ENCODE results near the gene HCN4.
"Not testable (repeated sequence)": the region's sequence is repeated elsewhere in the genome, so short reads cannot be mapped to it uniquely, and the experiment has no call there.

Gene HCN4

DNA sequence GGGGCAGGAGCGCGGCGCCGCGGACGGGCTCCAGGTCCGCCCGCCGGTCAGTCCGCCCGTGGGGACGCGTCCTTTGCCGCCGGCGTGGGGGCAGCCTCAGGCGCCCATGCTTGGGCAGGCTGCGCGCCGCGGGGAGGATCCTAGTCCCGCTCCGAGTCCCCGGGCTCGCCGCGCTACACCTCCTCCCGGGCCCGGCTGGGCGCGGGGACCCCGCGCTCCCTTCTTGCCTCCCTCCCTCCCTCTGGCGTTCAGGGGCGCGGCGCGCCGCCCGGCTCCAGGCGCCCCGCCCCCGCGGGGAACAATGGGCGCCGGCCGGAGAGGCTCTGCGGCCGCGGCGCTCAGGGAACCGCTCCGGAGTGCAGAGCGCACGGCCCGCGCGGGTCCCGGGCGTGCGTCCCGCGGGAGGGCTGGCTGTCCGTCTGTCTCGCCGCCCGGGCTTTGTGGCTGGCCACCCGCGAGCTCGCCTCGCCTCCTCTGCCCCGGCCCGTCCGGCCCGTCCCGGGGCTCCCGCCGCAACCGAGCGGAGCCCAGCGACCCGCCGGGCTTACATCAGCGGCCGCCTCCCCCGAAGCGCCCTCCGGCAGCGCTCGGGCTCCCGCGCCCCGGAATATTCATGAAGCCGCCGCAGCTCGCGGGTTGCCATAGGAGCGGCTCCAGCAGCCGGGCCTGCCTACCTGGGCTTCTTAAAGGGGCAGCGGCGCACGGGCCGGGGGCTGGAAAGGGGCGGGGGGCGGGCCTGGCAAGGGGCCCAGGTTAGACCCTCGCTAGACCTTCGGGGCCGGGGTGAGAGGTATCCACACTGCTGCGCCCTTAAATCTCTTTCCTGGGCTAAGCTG lies at the start of gene HCN4:
TSS of gene HCN4 (minus strand) at position 658 of the 836 bp plus-strand sequence. CDS start 688 bp downstream, outside the sequence.
- no peak for DNase-seq

DNA sequence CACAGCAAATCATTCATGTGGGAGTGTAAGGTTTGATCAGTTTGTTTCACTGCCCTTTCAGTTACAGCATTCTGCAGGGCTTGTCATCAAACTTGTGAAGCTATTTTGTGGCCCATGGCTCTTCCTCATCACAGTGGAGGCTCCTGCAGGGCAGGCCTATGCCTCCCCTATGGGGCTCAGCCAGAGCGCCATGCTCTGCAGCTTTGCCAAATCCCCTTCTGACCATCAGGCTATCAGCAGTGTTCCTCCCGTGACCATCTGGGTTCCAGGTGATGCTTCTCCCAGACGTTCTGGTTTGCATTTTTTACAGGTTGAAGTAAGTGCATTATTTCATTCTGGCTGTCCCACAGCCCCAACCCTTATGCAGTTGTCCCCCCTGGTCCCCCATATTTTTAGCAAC lies 46.1 kb upstream of the HCN4 start:
- DNase-seq: no peak

GRCh38 chr15:73403171-73403570 lies 34.4 kb upstream of the HCN4 start:
- DNase-seq: no peak

DNA sequence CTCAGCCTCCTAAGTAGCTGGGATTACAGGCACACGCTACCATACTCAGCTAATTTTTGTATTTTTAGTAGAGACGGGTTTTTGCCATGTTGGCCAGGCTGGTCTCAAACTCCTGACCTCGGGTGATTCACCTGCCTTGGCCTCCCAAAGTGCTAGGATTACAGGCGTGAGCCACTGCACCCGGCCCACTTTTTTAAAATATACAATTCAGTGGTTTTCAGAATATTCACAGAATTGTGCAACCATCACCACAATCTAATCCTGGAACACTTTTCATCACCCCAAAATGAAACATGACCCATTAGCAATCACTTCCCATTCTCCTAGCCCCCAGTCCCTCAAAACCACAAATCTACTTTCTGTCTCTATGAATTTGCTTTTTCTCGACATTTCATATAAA lies 31.5 kb upstream of the HCN4 start:
- DNase-seq: not testable (repeated sequence)

DNA sequence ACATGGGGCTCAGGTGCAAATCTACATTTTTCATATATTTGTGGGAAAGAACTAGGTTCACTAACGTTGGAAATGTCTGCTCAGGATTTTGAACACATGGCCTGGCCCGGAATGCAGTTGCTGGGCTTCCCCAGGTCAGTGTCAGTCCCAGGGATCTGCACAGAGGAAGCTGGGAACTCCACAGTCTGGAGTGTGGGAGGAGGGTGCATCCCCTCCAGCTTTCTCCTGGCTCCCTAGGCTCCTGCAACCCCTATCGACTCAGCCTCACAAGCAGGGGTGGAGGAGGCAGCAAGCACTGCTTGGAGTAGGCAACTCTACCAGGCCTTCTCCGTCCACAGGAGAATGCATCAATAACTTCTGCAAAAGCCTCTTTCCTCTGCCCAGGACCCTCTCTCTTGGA lies 30.1 kb upstream of the HCN4 start:
- DNase-seq: no peak

DNA sequence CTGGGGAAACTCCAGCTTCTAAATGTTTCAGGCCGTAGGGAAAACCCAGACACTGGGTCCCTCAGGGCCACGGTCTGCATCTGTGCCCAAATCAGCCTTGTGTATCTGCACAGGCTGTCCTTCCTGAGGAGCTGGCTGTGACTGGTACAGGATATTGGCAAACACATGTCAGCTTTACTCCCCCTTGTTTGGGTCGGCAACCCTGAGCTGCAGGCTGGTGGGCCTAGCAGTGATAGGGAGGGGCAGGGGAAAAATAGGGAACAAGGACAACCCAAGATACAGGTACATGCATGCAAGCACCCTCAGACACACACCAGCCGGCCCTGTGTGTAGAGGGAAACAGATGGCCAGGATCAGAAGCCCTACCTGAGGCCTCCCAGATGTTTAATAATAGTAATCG lies 28.7 kb upstream of the HCN4 start:
- no peak for DNase-seq

GRCh38 chr15:73395671-73396070 lies 26.9 kb upstream of the HCN4 start:
- DNase-seq: no peak

- DNase-seq: no peak
These were observed 26.0 kb upstream of the HCN4 start for GRCh38 chr15:73394782-73395181.

- DNase-seq: no peak
These were observed 24.6 kb upstream of the HCN4 start for GRCh38 chr15:73393336-73393735.

DNA sequence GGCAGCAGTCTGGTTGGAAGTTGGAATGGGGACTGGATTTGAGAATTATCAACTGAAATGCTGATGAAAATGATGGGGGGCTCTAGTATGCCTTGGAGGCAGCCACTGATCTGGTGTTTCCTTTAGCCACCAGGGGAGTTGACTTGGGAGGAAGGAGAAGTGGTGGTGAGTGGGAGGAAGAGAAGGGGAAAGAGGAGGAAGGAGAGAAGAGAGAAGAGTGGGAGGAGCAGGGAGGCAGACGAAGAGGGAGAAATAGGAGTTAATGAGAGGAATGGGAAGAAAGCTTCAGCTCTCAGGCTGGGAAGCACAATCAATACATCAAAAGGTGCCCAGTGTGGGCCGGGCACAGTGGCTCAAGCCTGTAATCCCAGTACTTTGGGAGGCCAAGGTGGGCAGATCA lies 23.3 kb upstream of the HCN4 start:
- no peak for DNase-seq

GRCh38 chr15:73391128-73391872 lies 22.5 kb upstream of the HCN4 start:
- DNase-seq: no peak

- no peak for DNase-seq
These were observed 21.3 kb upstream of the HCN4 start for GRCh38 chr15:73389971-73390544.

DNA sequence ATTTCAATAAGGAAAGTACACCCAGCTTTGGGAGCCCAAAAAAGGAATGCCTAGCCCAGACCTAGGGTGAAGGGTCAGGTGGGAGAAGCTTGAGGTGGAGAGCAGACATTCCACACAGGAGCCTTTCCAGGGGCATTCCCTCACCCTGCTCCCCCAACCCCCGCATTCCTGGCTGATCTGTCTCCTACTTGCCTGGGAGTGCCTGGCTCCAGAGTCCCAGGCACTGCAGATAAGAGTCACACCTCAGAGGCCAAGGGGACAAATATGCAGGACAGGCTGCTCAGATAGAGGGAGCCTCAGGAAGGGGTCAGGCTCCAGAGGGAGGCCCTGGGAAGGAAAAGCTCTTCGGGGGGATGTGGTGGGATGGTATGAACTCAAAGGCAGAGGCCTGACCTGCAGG lies 20.8 kb upstream of the HCN4 start:
- DNase-seq: no peak

DNA sequence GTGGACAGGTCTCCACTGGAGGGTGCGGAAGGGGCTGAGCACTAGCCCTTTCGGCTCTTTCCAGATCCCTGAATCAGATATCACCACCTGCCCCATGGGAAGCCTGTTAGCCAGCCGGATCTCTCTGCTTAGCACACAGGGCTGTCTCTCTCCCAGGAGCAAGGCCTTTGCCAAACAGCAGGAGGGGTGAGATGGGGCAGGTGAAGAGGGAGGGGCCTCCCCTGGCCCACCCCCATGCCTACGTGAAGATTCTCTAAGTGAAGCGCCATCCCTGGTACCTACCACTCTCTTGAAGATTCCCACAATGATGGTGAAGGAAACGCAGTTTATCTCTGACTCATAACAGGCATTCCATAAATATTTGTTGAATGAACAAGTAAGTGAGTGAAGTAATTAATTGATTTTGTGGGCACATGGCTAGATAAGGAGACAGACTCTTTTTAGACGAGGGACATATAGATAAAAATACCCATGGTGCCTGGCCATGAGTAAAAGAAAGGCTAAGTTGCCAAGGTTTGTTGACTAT lies 19.6 kb upstream of the HCN4 start:
- no peak for DNase-seq

DNA sequence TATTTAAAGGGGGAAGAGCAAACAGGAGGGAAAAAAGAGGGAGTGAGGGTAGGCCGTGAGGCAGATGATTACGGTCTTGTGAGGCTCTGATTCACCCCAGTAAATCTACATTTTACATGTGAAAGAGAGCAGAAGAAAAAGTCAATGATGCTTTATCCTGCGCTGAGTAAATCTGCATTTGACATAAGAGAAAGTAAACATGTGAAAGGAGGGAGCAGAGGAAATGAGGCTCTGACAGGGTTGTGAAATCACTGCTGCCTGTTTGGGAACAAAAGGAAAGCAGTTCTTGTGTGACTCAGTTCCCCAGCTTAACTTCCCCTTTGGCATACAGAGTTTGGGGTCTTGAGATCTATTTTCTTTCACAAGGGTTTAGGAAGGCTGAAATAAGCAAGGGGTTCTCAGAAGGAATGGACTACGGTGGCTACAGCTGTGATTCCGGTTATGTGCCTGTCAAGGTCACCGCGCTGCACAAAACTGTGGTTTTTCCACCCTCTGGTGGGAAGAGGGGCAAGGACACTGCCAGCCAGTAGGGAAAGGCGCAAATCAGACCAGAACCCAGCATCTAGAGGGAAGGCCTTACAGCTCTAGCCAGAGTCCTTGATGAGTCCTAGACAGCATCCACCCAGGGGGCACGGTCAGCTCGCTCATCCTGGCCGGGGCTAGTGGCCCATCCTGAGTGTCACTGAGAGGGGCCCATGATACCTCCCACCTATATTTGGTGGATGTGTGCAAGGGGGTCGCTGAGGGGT lies 18.9 kb upstream of the HCN4 start:
- DNase-seq: no peak

DNA sequence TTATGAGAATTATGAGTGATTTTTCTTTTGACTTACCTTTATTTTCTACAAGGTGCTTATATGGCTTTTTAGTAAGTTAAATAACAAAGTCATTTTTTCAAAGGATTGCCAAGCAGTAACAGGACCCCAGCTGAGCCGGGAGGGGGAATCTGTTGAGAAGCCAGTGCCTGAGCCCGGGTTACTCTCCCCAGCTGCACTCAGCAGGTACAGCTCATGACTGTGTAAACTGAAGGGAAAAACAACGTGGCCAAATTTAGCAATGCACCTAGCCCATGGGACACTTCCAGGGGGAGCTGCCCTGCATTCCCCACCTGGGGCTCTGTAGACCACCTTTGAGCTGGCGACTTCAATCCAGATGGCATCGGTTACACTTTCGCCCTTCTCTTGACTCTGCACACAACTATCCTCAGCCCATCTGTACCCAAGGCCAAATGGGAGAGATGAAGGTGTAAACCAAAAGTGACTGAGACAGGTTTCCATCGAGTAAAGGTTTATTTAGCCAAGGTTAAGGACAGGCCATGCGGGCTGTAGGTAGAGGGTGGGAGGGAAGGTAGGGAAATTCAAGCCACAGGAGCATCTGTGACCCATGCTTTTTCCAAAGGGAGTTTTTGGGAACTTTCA lies 18.2 kb upstream of the HCN4 start:
- no peak for DNase-seq

GRCh38 chr15:73386238-73386637 lies 17.5 kb upstream of the HCN4 start:
- DNase-seq: no peak

DNA sequence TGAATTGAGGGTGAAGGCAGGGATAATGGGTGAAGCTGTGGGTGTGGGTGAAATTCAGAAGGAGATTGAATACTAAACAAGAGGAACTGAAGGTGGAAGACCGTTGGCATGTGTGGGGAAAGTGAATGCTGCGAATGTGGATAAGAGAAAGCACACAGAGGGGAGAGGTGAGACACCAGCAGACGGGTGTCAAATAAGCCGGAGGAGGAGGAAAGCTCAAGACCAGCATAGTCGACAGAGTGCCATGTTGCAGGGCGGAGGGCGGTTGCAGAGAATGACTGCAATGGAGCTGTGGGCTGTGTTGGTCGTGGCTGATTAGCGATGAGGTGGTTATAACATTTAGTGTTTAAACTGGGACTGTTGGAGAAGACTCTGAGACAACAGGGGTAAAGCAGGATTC lies 16.4 kb upstream of the HCN4 start:
- DNase-seq: no peak

DNA sequence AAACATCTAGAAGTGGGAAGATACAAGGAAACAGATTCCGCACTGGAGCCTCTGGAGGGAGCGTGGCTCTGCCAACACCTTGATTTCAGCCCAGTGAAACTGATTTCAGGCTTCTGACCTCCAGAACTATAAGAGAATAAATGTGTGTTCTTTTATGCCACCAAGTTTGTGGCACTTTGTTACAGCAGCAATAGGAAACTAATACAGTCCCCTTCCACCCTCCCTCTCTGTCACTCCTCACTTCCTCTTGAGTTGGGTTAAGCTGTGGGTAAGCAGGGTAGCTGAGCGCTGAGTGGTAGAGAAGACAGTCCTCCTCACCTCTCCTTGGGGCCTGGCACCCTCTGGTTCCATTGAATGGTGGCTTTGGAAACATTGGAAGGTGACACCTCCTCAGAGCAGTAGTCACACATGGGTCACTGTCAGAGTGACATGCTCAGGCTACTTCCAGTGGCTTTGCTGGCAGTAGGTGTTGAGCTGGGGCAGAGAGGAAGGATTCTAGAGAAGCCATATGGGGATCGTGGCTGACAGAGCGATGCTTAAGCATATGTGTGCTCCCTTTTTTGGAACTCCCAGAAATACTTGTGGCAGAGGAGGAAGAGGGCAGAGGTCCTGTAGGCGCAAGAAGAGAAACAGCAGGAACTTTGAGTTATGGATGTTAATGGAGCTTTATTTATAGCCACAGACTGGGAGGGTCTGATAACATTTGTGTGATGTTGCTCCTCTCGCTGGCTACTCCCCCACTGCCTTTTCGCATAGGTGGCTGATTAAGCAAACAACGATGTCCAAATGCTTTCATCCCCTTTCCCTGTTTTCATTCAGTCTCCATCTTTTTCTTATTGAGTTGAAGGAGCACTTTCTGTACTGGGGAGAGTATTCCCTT lies 14.8 kb upstream of the HCN4 start:
- no peak for DNase-seq

DNA sequence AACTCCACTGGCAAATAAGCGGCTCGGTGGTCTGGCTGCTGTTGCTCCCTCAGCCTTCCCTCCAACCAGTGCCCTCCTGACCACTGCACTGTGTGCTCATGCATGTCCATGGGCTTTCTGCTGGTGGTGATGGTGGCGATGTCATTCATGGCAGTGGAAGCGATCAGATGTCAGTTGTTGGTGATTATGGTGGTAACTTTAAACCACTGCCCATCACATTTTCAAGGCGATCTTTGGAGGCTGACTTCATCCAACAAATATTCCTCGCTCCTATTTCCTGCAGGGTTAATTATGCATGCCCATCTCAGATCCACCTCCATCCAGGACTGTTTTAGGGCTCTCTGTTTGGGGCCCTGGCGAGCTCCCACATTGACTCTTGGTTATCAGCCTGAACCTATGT lies 13.4 kb upstream of the HCN4 start:
- DNase-seq: no peak

DNA sequence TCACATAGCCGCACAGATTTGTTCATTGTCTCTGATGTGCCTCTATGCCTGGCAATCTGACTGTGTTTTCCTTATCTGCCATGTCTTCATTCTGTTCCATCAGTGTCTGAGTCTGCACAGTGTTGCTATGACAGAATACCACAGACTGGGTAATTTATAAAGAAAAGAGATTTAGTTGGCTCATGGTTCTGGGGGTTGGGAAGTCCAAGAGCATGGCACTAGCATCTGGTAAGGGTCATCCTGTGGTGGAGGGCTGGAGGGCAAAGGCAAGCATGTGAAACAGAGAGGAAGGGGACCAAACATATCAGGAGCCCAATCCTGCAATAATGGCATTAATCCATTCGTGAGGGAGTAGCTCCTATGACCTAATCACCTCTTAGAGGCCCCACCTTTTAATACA lies 11.9 kb upstream of the HCN4 start:
- no peak for DNase-seq

DNA sequence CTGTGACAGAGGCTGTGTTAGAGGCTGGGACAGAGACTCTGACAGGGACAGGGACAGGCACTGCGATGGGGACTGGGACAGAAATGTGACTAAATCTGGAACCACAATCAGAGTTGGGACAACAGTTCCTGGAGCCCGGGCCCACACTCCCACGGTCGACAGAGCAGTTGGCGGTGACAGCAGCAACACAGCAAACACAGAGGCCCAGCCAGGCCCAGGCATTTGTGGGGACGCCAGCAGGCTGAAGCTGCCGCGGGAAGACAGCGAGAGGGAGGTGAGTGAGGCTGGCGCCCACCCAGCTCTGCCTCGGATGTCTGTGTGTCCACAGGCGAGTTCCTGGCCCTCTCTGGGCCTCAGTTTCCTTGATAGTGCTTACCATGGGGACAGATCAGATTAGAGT lies 9.3 kb upstream of the HCN4 start:
- DNase-seq: no peak
